Uterus (tissue), 2 donors: ENCODE results near the gene IGHMBP2.
A peak's percentile ranks its signal among the peaks of the same experiment; 100 is the strongest.

Experiments used
- POLR2A ChIP-seq, 2 donors: fragments of 450-650 bp; IDR thresholded peaks; one replicate each; pipeline ENCODE4 v1.6.1; 2016; ENCODE audit warnings: antibody characterized with exemption in 2 of 2, mild to moderate bottlenecking in 1 of 2, moderate library complexity in 1 of 2
- TF ChIP-seq, protein P1 (sequence below), 4 experiments: fragments of 200-600 bp in 2 of 4; fragments of 450-650 bp in 2 of 4; sonication (generic) in 2 of 4; IDR thresholded peaks; one replicate each; pipeline ENCODE4 v1.5.1; 2016 to 2019; ENCODE audit warnings: antibody characterized with exemption in 4 of 4, mild to moderate bottlenecking in 2 of 4, moderate library complexity in 1 of 4

- TF ChIP-seq, protein P1, sequence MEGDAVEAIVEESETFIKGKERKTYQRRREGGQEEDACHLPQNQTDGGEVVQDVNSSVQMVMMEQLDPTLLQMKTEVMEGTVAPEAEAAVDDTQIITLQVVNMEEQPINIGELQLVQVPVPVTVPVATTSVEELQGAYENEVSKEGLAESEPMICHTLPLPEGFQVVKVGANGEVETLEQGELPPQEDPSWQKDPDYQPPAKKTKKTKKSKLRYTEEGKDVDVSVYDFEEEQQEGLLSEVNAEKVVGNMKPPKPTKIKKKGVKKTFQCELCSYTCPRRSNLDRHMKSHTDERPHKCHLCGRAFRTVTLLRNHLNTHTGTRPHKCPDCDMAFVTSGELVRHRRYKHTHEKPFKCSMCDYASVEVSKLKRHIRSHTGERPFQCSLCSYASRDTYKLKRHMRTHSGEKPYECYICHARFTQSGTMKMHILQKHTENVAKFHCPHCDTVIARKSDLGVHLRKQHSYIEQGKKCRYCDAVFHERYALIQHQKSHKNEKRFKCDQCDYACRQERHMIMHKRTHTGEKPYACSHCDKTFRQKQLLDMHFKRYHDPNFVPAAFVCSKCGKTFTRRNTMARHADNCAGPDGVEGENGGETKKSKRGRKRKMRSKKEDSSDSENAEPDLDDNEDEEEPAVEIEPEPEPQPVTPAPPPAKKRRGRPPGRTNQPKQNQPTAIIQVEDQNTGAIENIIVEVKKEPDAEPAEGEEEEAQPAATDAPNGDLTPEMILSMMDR (IDR thresholded peaks at IDR 0.05), result no peak
- TF ChIP-seq POLR2A (IDR thresholded peaks at IDR 0.05), result peak in 1 of 2 donors; percentile 23
These were observed 39.1 kb downstream of the IGHMBP2 start for GRCh38 chr11:68942751-68943271.
